HG03103 (cell line): ENCODE results near the gene UAP1L1.
"Not testable (repeated sequence)": the region's sequence is repeated elsewhere in the genome, so short reads cannot be mapped to it uniquely, and the experiment has no call there.

Experiments
- ATAC-seq: cut with Tn5 transposase; IDR thresholded peaks from one replicate; pipeline ENCODE4 v1.9.1; 2021; ENCODE audit warnings: low read depth; ENCODE audit not compliant: unreplicated experiment

Gene UAP1L1

DNA sequence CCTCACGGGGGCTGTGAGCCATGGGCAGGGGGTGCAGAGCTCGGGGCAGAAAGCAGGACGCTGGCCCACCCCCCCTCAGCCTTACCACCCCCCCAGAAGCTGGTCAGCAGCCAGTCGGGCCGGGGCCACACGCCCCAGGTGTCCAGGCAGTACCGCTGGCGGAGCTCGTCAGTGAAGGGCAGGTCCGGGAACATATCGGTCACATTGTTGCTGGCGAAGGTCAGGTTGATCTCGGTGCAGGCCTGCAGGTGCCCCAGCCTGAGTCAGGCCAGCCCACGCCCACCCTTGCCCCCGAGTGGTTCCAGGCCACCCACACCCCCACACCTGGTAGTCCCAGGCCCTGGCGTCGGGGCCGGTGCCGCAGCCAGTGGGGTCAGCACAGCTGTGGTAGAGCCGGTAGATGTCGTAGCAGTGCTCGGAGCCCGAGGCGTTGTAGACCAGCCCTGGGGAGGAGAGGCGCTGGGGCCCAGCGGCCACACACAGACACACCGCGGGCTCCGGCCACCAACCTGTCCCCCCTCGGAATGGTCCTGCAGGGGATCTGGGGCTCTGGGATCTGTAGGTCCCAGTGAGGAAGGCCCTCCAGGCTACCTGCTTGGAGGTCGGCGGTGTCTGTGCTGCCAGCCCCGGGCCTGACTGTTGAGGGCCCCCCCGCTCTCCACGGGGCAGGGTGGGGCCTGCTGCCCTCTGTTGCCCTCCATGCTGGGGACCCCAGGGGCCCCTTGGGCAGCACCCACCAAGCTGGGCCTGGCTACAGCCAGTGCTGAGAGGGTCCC lies 34.7 kb downstream of the UAP1L1 start:
- ATAC-seq, result no peak

GRCh38 chr9:137112564-137113384 lies 35.5 kb downstream of the UAP1L1 start:
- ATAC-seq, result no peak

DNA sequence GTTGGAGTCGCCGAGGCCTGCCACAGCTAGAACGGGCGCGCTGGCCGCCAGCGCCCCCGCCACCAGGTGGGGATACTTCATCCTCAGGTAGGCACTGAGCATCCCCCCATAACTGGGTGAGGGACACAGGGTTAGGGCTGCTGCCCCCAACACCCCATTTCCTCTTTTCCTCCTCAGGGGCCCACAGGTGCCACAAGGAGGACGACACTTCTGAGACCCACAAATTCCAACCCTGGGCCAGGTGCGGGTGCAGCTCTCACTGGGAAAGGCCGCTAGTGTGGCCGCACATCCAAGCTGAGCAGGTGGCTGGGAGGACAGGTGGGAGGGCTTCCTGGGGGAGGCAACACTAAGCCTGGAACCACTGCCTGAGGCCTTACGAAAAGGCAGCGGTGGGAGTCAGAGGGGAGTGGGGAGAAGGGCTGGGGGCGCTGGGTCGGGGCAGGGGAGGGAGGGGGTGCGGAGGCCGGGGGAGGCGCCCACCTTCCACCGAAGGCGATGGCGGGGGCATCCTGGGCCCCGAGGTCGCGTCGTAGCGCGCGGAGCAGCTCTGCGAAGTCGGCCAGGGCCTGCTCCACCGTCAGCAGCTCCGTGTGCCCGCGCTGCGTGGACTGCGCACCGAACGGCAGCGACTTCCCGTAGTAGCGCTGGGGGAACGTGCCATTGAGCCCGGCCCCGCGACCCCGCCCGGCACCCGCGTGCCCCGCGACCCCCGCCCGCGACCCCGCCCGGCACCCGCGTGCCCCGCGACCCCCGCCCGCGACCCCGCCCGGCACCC lies 36.3 kb downstream of the UAP1L1 start:
- no peak for ATAC-seq

GRCh38 chr9:137114220-137114612 lies 36.9 kb downstream of the UAP1L1 start:
- no peak for ATAC-seq

GRCh38 chr9:137114613-137115393 lies 37.5 kb downstream of the UAP1L1 start, which contains the start of gene DPP7:
Gene DPP7, minus strand, starts transcription at chr9:137114733. Its CDS starts 20 bp downstream, at chr9:137114713.
- no peak for ATAC-seq

GRCh38 chr9:137115394-137116026 lies 38.2 kb downstream of the UAP1L1 start:
- no peak for ATAC-seq

- ATAC-seq, result no peak
These were observed 38.8 kb downstream of the UAP1L1 start for GRCh38 chr9:137116027-137116507.

- ATAC-seq, result no peak
These were observed 39.4 kb downstream of the UAP1L1 start for GRCh38 chr9:137116728-137117127.

DNA sequence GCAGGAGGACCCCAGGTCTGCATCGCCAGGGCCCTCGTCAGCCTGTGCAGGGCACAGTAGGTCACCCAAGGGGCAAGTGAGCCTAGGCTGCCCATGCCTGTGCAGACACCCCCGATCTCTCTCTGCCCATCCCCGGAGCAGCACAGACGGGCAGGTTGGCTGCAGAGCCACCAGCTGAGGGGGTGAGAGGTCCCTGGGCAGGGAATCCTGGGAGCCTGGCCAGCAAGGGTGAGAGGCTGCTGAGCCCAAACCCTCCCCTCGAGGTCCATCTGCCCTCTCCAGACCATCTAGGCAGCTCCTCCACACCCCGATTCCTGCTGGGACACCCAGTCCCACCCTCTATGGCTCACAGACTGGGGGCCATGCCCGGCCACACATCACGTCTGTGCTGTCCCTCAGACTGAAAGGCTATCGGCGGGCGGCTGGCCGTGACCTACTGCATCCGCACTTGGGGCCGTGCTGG lies 40.0 kb downstream of the UAP1L1 start:
- no peak for ATAC-seq

DNA sequence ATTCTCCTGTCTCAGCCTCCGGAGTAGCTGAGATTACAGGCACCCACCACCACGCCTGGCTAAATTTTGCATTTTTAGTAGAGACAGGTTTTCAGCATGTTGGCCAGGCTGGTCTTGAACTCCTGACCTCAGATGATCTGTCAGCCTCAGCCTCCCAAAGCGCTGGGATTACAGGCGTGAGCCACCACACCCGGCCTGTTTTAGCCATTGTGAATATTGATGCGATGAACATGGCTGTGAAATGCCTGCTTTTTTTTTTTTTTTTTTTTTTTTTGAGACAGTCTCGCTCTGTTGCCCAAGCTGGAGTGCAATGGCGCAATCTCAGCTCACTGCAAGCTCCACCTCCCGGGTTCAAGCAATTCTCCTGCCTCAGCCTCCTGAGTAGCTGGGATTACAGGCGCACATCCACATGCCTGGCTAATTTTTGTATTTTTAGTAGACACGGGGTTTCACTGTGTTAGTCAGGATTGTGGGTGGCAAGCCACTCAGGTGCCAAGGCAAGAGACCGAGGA lies 40.8 kb downstream of the UAP1L1 start:
- ATAC-seq, result not testable (repeated sequence)

GRCh38 chr9:137121927-137122795 lies 44.8 kb downstream of the UAP1L1 start:
- not testable (repeated sequence) for ATAC-seq

DNA sequence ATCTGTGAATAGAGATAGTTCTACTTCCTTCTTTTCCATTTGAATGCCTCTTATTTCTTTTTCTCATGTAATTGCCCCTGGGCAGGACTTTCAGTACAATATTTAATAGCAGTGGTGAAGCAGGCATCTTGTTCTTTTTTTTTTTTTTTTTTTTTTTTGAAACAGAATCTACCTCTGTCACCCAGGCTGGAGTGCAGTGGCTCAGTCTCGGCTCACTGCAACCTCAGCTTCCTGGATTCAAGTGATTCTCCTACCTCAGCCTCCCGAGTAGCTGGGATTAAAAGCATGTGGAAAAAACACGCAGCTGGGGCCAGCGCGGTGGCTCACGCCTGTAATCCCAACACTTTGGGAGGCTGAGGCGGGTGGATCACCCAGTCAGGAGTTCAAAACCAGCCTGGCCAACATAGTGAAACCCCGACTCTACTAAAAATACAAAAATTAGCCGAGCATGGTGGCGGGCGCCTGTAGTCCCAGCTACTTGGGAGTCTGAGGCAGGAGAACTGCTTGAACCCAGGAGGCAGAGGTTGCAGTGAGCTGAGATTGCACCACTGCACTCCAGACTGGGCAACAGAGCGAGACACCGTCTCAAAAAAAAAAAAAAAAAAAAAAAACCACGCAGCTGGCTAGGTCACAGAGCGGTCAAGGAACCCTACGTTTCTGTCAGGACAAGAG lies 45.6 kb downstream of the UAP1L1 start:
- not testable (repeated sequence) for ATAC-seq

GRCh38 chr9:137123468-137123837 lies 46.1 kb downstream of the UAP1L1 start:
- ATAC-seq, result no peak

GRCh38 chr9:137123952-137124462 lies 46.7 kb downstream of the UAP1L1 start:
- not testable (repeated sequence) for ATAC-seq

DNA sequence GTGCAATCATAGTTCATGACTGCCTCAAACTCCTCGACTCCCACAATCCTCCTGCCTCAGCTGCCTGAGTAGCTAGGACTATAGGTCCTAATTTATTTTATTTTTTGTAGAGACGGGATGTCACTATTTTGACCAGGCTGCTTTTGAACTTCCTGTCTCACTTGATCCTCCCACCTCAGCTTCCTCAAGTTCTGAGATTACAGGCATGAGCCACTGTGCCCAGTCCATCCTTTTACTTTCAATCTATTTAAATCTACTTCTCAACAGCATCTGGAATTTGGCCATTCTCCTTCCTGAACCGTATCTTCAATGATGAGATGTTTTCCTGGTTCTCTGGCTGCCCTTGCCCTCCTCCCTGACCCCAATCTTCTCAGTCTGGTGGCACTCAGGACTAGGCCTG lies 49.5 kb downstream of the UAP1L1 start:
- ATAC-seq, result no peak

- ATAC-seq, result no peak
These were observed 50.2 kb downstream of the UAP1L1 start for GRCh38 chr9:137127301-137128157.
